ENCODE data around the gene WFDC1.

The WFDC1 gene

GRCh38 chr16:84362471-84362941 lies 67.8 kb downstream of the WFDC1 start:
- no peak for DNase-seq (ENCODE audit: low spot score)
- TF ChIP-seq, protein P1, sequence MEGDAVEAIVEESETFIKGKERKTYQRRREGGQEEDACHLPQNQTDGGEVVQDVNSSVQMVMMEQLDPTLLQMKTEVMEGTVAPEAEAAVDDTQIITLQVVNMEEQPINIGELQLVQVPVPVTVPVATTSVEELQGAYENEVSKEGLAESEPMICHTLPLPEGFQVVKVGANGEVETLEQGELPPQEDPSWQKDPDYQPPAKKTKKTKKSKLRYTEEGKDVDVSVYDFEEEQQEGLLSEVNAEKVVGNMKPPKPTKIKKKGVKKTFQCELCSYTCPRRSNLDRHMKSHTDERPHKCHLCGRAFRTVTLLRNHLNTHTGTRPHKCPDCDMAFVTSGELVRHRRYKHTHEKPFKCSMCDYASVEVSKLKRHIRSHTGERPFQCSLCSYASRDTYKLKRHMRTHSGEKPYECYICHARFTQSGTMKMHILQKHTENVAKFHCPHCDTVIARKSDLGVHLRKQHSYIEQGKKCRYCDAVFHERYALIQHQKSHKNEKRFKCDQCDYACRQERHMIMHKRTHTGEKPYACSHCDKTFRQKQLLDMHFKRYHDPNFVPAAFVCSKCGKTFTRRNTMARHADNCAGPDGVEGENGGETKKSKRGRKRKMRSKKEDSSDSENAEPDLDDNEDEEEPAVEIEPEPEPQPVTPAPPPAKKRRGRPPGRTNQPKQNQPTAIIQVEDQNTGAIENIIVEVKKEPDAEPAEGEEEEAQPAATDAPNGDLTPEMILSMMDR (IDR thresholded peaks at IDR 0.05; ENCODE audit: extremely low read depth, missing control alignments), result no peak

DNA sequence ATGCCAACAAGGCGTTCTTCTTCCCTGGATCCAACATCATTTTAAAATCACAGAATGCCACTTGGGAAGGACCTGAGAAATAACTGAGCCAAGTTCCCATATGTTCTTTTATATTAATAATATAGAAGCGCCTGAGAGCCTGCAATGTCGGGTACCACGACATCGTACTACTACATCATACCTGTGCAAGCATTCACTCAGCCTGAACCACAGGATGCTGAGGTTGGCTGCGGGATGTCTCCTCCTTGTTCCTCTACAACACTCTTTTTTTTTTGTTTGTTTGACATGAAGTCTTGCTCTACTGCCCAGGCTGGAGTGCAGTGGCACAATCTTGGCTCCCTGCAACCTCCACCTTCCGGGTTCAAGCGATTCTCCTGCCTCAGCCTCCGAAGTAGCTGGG lies 71.5 kb downstream of the WFDC1 start:
- TF ChIP-seq, protein P1 (IDR thresholded peaks at IDR 0.05; ENCODE audit: extremely low read depth, missing control alignments), result no peak
- DNase-seq (ENCODE audit: low spot score), result no peak

GRCh38 chr16:84367297-84367680 lies 72.6 kb downstream of the WFDC1 start:
- TF ChIP-seq, protein P1 (IDR thresholded peaks at IDR 0.05; ENCODE audit: extremely low read depth, missing control alignments), result no peak

GRCh38 chr16:84367750-84368307 lies 73.2 kb downstream of the WFDC1 start:
- TF ChIP-seq, protein P1 (IDR thresholded peaks at IDR 0.05; ENCODE audit: extremely low read depth, missing control alignments), result no peak
- no peak for DNase-seq (ENCODE audit: low spot score)

More at GRCh38 chr16:84367297-84367680, 72.6 kb downstream of the WFDC1 start:
- no peak for DNase-seq (ENCODE audit: low spot score)

DNA sequence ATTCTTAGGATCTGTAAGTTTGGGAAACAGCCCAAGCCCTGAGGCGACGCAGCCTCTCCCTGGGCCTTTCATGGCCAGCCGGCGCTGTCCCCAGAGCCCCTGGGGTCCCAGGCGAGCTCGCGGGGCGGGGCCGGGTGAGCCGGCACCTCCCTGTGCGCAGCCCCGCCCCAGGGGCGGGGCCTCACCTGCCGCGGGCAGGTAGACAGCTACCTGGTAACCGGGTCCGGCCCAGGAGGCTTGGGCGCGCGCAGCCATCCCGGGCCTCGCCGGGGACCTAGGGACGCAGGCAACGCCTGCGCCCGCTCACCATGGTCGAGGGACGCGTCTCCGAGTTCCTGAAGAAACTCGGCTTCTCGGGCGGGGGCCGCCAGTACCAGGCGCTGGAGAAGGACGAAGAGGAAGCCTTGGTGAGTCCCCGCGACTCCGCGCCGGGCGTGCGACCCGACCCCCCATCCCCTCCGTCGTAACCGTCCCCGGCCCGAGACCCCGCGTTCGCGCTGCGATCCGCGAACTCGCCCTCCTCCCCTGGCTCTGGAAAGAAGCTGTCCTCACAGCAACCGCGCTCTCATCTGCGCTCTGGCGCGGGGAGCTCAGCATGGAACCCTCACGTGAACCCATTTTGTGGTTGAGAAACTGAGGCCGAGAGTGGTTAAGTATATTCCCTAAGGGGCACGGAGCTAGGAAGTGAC lies 73.8 kb downstream of the WFDC1 start, which contains the start of gene ATP2C2:
ATP2C2 (plus strand) TSS at position 231 of the 689 bp plus-strand sequence; CDS start at position 309, 78 bp downstream.
- TF ChIP-seq, protein P1 (IDR thresholded peaks at IDR 0.05; ENCODE audit: extremely low read depth, missing control alignments), result no peak
- DNase-seq (ENCODE audit: low spot score), result no peak

GRCh38 chr16:84369105-84369504 lies 74.4 kb downstream of the WFDC1 start:
- no peak for DNase-seq (ENCODE audit: low spot score)
- TF ChIP-seq, protein P1 (IDR thresholded peaks at IDR 0.05; ENCODE audit: extremely low read depth, missing control alignments), result no peak

DNA sequence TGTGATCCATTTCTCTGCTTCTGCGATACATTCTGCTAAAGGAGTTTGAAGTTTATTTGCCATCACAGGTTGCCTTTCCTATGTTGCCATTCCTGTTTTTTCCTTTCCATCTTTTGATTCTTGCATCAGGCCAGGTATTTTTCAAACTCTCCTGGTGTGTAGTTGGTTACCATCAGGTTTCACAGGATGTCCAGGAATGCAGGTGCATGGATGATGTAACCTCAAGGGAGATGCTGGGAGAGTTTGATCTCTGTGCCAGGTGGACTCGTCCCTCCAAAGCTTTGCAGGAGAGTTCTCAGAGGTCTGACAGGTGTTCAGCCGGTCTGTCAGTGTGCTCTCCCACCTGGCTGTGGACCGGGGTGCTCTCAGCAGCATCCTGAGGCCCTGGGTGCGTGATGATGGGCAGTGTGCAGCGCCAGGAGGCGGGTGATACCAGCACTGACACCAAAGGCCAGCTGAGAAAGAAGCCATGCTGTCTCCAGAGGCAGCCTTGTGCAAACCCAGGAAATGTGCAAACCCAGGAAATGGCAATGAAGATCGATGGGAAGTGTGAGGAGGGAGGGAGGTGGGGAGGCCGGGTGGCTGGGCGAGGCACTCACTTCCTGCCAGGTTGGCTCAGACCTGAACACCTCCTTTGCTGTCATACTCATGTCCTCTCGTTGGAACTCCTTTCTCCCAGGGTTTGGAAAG lies 75.4 kb downstream of the WFDC1 start:
- TF ChIP-seq, protein P1 (IDR thresholded peaks at IDR 0.05; ENCODE audit: extremely low read depth, missing control alignments), result no peak
- DNase-seq (ENCODE audit: low spot score), result no peak

Measured in GM20000 (cell line).